ENCODE data around the gene BTBD19.
A peak's percentile ranks its signal among the peaks of the same experiment; 100 is the strongest.
"Not testable (repeated sequence)": the region's sequence is repeated elsewhere in the genome, so short reads cannot be mapped to it uniquely, and the experiment has no call there.

The BTBD19 gene

DNA sequence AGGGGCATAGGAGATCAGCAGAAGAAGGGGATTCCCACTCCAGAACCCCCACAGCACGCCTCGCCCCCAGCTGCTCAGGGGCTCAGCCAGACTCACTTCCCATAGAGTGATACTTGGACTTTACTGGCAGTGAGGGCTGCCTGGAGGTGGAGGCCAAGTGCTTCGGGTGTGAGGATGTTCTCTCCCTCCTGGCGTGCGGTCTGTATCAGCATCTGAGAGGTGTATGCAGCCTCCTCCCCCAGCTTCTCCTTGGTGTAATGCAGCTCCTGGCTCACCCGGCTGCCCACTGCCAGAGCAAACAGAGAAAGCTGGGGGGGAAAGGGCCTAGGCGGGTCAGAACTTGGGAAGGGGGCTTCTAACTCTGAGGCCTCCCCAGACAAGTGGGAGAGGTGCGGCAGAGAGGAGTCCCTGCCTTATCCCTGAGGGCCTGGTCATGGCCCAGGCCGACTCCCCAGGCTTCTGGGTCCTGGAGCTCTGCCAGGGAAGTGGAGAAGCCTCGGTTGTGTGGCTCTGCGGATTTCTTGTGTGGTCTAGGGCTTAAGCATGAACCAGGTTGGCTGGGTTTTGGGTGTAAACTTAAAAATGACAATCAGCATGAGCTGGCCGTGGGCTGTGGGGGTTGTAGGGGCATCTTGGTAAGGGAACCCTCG is 23.9 kb downstream of the BTBD19 start:
- Histone ChIP-seq H3K23ac (ENCODE audit: low read length in 2 of 2) (no peak overlapping the region), H2BK12ac (ENCODE audit: low read length in 2 of 2) (no peak overlapping the region), H4K91ac (ENCODE audit: low read length) (no peak overlapping the region), H2BK15ac (ENCODE audit: low read depth, poor library complexity, severe bottlenecking) (no peak overlapping the region), H3K27me3 (ENCODE audit: control insufficient read depth in 1 of 2, insufficient read depth in 1 of 2, low read length in 2 of 2) (no peaks in the 10 kb centered on the region), H3K4me2 (ENCODE audit: low read length, poor library complexity, severe bottlenecking) (no peak overlapping the region), H3K27ac (ENCODE audit: low read length, poor library complexity, severe bottlenecking) (no peak overlapping the region), H2BK5ac (ENCODE audit: low read depth, low read length, poor library complexity, severe bottlenecking) (no peak overlapping the region), H2AK5ac (ENCODE audit: low read length, severe bottlenecking) (no peak overlapping the region), H3K9me3 (ENCODE audit: control insufficient read depth, low read length) (no peaks in the 10 kb centered on the region), H4K8ac (ENCODE audit: low read length) (no peak overlapping the region), H3K9ac (ENCODE audit: low read length) (no peak overlapping the region), H3K18ac (ENCODE audit: low read depth in 1 of 2, low read length in 2 of 2) (no peak overlapping the region), H2BK120ac (ENCODE audit: low read depth, low read length) (no peak overlapping the region), H3K79me1 (replicated peaks; ENCODE audit: low read length, poor library complexity, severe bottlenecking) (no peaks in the 10 kb centered on the region), H3K36me3 (ENCODE audit: control insufficient read depth in 1 of 2, insufficient read depth in 2 of 2, low read depth in 1 of 2, low read length in 2 of 2) (no peaks in the 10 kb centered on the region), H3K14ac (ENCODE audit: low read length in 2 of 2) (no peak overlapping the region), H2AFZ (ENCODE audit: low read depth, low read length) (no peak overlapping the region), H3K4me1 (ENCODE audit: control insufficient read depth, insufficient read depth, low read depth, low read length) (peaks cover 4% of the 10 kb centered on the region), H3K4ac (ENCODE audit: low read depth in 1 of 2, low read length in 2 of 2) (no peak overlapping the region), H3K4me3 (ENCODE audit: insufficient read depth in 1 of 2, low read depth in 1 of 2, low read length in 2 of 2) (no peak overlapping the region)
- WGBS = 84% methylated on average over 11 of the region's 13 CpGs
- no peak for DNase-seq

DNA sequence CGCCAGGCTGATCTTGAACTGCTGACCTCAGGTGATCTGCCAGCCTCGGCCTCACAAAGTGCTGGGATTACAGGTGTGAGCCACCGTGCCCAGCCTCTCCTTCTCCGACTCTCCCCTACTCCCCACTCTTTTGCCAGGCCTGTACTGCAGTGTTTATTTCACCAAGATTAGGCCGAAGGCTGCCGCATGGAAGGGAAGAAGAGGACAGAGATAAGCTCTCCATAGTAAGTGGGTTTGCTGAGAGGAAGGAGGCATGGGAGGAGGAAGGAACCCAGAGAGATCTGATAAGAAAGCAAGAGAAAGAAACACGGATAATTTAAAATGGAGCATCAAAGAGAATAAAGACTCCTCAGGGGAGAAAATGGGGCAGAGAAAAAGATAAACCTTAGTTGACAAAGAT is 26.0 kb downstream of the BTBD19 start:
- no peak overlapping the region for H3K4ac ChIP-seq (ENCODE audit: low read depth in 1 of 2, low read length in 2 of 2)
- no peak overlapping the region for H2BK5ac ChIP-seq (ENCODE audit: low read depth, low read length, poor library complexity, severe bottlenecking)
- H2AFZ ChIP-seq (ENCODE audit: low read depth, low read length) = no peak overlapping the region
- no peak overlapping the region for H2BK12ac ChIP-seq (ENCODE audit: low read length in 2 of 2)
- DNase-seq = no peak
- no peak overlapping the region for H2AK5ac ChIP-seq (ENCODE audit: low read length, severe bottlenecking)
- no peaks in the 10 kb centered on the region for H3K27me3 ChIP-seq (ENCODE audit: control insufficient read depth in 1 of 2, insufficient read depth in 1 of 2, low read length in 2 of 2)
- no peak overlapping the region for H3K4me2 ChIP-seq (ENCODE audit: low read length, poor library complexity, severe bottlenecking)
- no peak overlapping the region for H3K18ac ChIP-seq (ENCODE audit: low read depth in 1 of 2, low read length in 2 of 2)
- H4K91ac ChIP-seq (ENCODE audit: low read length) = no peak overlapping the region
- no peak overlapping the region for H4K8ac ChIP-seq (ENCODE audit: low read length)
- 73% methylated on average over 6 of the region's 7 CpGs for WGBS
- H3K14ac ChIP-seq (ENCODE audit: low read length in 2 of 2) = no peak overlapping the region
- no peak overlapping the region for H3K9ac ChIP-seq (ENCODE audit: low read length)
- H3K4me3 ChIP-seq (ENCODE audit: insufficient read depth in 1 of 2, low read depth in 1 of 2, low read length in 2 of 2) = no peak overlapping the region
- H3K79me1 ChIP-seq (replicated peaks; ENCODE audit: low read length, poor library complexity, severe bottlenecking) = no peaks in the 10 kb centered on the region
- no peaks in the 10 kb centered on the region for H3K9me3 ChIP-seq (ENCODE audit: control insufficient read depth, low read length)
- H2BK15ac ChIP-seq (ENCODE audit: low read depth, poor library complexity, severe bottlenecking) = no peak overlapping the region
- H3K27ac ChIP-seq (ENCODE audit: low read length, poor library complexity, severe bottlenecking) = no peak overlapping the region
- no peak overlapping the region for H3K23ac ChIP-seq (ENCODE audit: low read length in 2 of 2)
- H3K36me3 ChIP-seq (ENCODE audit: control insufficient read depth in 1 of 2, insufficient read depth in 2 of 2, low read depth in 1 of 2, low read length in 2 of 2) = no peaks in the 10 kb centered on the region
- H3K4me1 ChIP-seq (ENCODE audit: control insufficient read depth, insufficient read depth, low read depth, low read length) = peaks cover 4% of the 10 kb centered on the region
- no peak overlapping the region for H2BK120ac ChIP-seq (ENCODE audit: low read depth, low read length)

DNA sequence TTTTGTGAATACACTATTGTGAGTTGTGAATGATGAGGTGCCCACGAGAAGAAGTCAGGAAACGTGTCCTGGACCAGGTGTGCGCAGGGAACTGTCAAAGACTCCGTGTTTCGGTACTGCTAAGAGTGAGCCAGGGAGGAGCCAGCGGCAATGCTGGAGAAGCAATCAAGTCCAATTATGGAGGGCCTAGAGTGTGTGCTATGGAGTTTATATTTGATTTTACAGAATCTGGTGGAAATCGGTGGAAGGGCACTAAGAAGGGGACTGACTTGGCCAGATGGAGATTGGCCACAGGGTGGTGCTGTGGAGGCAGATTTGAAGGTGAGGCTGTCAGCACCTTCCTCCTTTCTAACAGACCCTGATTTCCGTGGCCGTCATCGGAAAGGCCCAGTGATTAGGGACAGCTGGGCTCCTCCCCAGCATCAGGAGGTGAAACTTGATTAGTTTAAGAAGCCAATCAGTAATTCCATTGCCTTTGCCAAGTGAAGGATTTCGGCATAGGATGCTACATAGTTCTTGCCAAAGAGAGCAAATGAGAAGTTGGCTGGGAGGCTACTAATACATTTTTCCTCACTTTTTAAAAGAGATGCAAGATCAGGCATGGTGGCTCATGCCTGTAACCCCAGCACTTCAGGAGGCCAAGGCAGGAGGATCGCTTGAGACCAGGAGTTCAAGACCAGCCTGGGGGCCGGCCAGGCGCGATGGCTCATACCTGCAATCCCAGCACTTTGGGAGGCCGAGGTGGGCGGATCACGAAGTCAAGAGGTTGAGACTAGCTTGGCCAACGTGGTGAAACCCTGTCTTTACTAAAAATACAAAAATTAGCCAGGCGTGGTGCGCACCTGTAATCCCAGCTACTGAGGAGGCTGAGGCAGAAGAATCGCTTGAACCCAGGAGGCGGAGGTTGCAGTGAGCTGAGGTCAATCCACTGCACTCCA is 27.7 kb downstream of the BTBD19 start:
- Histone ChIP-seq H3K36me3 (ENCODE audit: control insufficient read depth in 1 of 2, insufficient read depth in 2 of 2, low read depth in 1 of 2, low read length in 2 of 2) (no peaks in the 10 kb centered on the region), H3K9me3 (ENCODE audit: control insufficient read depth, low read length) (no peaks in the 10 kb centered on the region), H3K27ac (ENCODE audit: low read length, poor library complexity, severe bottlenecking) (no peak overlapping the region), H3K4ac (ENCODE audit: low read depth in 1 of 2, low read length in 2 of 2) (no peak overlapping the region), H2BK15ac (ENCODE audit: low read depth, poor library complexity, severe bottlenecking) (no peak overlapping the region), H4K91ac (ENCODE audit: low read length) (no peak overlapping the region), H3K4me1 (ENCODE audit: control insufficient read depth, insufficient read depth, low read depth, low read length) (peaks cover 5% of the 10 kb centered on the region), H2BK5ac (ENCODE audit: low read depth, low read length, poor library complexity, severe bottlenecking) (no peak overlapping the region), H3K9ac (ENCODE audit: low read length) (peak overlapping the region; percentile 50), H2AFZ (ENCODE audit: low read depth, low read length) (no peak overlapping the region), H3K27me3 (ENCODE audit: control insufficient read depth in 1 of 2, insufficient read depth in 1 of 2, low read length in 2 of 2) (no peaks in the 10 kb centered on the region), H3K23ac (ENCODE audit: low read length in 2 of 2) (no peak overlapping the region), H4K8ac (ENCODE audit: low read length) (no peak overlapping the region), H3K18ac (ENCODE audit: low read depth in 1 of 2, low read length in 2 of 2) (no peak overlapping the region), H3K4me2 (ENCODE audit: low read length, poor library complexity, severe bottlenecking) (no peak overlapping the region), H2AK5ac (ENCODE audit: low read length, severe bottlenecking) (no peak overlapping the region), H3K79me1 (replicated peaks; ENCODE audit: low read length, poor library complexity, severe bottlenecking) (no peaks in the 10 kb centered on the region), H3K4me3 (ENCODE audit: insufficient read depth in 1 of 2, low read depth in 1 of 2, low read length in 2 of 2) (no peak overlapping the region), H2BK12ac (ENCODE audit: low read length in 2 of 2) (no peak overlapping the region), H2BK120ac (ENCODE audit: low read depth, low read length) (no peak overlapping the region), H3K14ac (ENCODE audit: low read length in 2 of 2) (no peak overlapping the region)
- WGBS = 71% methylated on average over 23 of the region's 23 CpGs
- peak; percentile 79 for DNase-seq

DNA sequence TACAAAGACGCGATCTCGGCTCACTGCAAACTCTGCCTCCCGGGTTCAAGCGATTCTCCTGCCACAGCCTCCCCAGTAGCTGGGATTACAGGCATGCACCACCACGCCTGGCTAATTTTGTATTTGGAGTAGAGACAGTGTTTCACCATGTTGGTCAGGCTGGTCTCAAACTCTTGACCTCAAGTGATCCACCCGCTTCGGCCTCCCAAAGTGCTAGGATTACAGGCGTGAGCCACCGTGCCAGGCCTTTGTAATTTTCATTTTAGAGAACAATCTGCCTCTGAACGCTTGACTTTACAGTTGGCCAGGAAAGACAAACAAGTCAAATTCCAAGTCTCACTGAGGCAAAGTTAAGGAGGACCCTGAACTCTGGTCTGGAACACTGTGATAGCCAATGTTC is 30.0 kb downstream of the BTBD19 start:
- H2BK15ac ChIP-seq (ENCODE audit: low read depth, poor library complexity, severe bottlenecking); H2BK12ac ChIP-seq (ENCODE audit: low read length in 2 of 2); H3K14ac ChIP-seq (ENCODE audit: low read length in 2 of 2); H3K4me1 ChIP-seq (ENCODE audit: control insufficient read depth, insufficient read depth, low read depth, low read length); DNase-seq; H2AK5ac ChIP-seq (ENCODE audit: low read length, severe bottlenecking); H3K18ac ChIP-seq (ENCODE audit: low read depth in 1 of 2, low read length in 2 of 2); H4K8ac ChIP-seq (ENCODE audit: low read length); H3K36me3 ChIP-seq (ENCODE audit: control insufficient read depth in 1 of 2, insufficient read depth in 2 of 2, low read depth in 1 of 2, low read length in 2 of 2); H2AFZ ChIP-seq (ENCODE audit: low read depth, low read length); H3K27me3 ChIP-seq (ENCODE audit: control insufficient read depth in 1 of 2, insufficient read depth in 1 of 2, low read length in 2 of 2); H3K4me2 ChIP-seq (ENCODE audit: low read length, poor library complexity, severe bottlenecking); H3K9ac ChIP-seq (ENCODE audit: low read length); H3K9me3 ChIP-seq (ENCODE audit: control insufficient read depth, low read length); H3K23ac ChIP-seq (ENCODE audit: low read length in 2 of 2); H3K79me1 ChIP-seq (replicated peaks; ENCODE audit: low read length, poor library complexity, severe bottlenecking); H4K91ac ChIP-seq (ENCODE audit: low read length); H2BK5ac ChIP-seq (ENCODE audit: low read depth, low read length, poor library complexity, severe bottlenecking); H3K4ac ChIP-seq (ENCODE audit: low read depth in 1 of 2, low read length in 2 of 2); H2BK120ac ChIP-seq (ENCODE audit: low read depth, low read length); H3K27ac ChIP-seq (ENCODE audit: low read length, poor library complexity, severe bottlenecking); H3K4me3 ChIP-seq (ENCODE audit: insufficient read depth in 1 of 2, low read depth in 1 of 2, low read length in 2 of 2): not testable (repeated sequence)
- 97% methylated on average over 11 of the region's 11 CpGs for WGBS

Data from mesenchymal stem cell (in vitro differentiated cells and primary cell).